Activated CD8-positive, alpha-beta T cell treated with anti-CD3 and anti-CD28 coated beads for 36 hours (primary cell): ENCODE data around the gene GRAMD2B. TPM values are rescaled to one million over a fixed set of nuclear protein-coding genes. Genes with fewer than 3 reads are reported as not detected.
"Not testable (repeated sequence)": the region's sequence is repeated elsewhere in the genome, so short reads cannot be mapped to it uniquely, and the experiment has no call there.

Source experiments
- ATAC-seq: fragments of 200-7000 bp; cut with Tn5 transposase; one replicate; pipeline ENCODE4 v1.10.0; 2021; ENCODE audit warnings: mild to moderate bottlenecking, moderate library complexity
- CTCF ChIA-PET: fragments of 350-600 bp; sonication (Branson Sonifier 250); formaldehyde crosslinking; loops from one replicate; lab custom pipeline; 2021; ENCODE audit warnings: antibody characterized with exemption; lab: Charles Lee
- POLR2A ChIA-PET: fragments of 350-600 bp; sonication (Branson Sonifier 250); formaldehyde crosslinking; loops from one replicate; lab custom pipeline; 2021; ENCODE audit warnings: antibody characterized with exemption; lab: Charles Lee
- DNase-seq: peaks from one replicate; pipeline ENCODE4 v3.0.0-alpha.2; 2020
- H3K27ac Mint-ChIP-seq: one replicate; pipeline ENCODE4 v1.8.0; 2021; ENCODE audit warnings: mild to moderate bottlenecking, mixed read lengths
- H3K27me3 Mint-ChIP-seq: one replicate; pipeline ENCODE4 v1.8.0; 2021; ENCODE audit warnings: mixed read lengths
- H3K36me3 Mint-ChIP-seq: one replicate; pipeline ENCODE4 v1.8.0; 2021; ENCODE audit warnings: low read depth, mixed read lengths
- H3K4me1 Mint-ChIP-seq: one replicate; pipeline ENCODE4 v1.8.0; 2021; ENCODE audit warnings: low read depth, mixed read lengths
- H3K4me3 Mint-ChIP-seq: one replicate; pipeline ENCODE4 v1.8.0; 2021; ENCODE audit warnings: mild to moderate bottlenecking, moderate library complexity, mixed read lengths
- H3K9me3 Mint-ChIP-seq: one replicate; pipeline ENCODE4 v1.8.0; 2021; ENCODE audit warnings: mixed read lengths
- CTCF ChIP-seq: fragments of 200-600 bp; IDR thresholded peaks from one replicate; pipeline ENCODE4 v1.8.0; 2022; ENCODE audit warnings: antibody characterized with exemption, mild to moderate bottlenecking
- intact Hi-C: fragments of 100-400 bp; cut with micrococcal nuclease; formaldehyde crosslinking; loops from one replicate; pipeline ENCODE4 v1.10.0; 2022
- total RNA-seq, 2 experiments: library from RNA; stranded (reverse); gene quantifications; one replicate each; pipeline ENCODE4 v1.2.3, GENCODE V29; 2021

GRAMD2B gene
- total RNA-seq, 2 experiments from 2014 or later, result 8.0 to 8.4 TPM

GRCh38 chr5:126390051-126390450 lies 33.2 kb upstream of the GRAMD2B start:
- no peak for TF ChIP-seq CTCF
- no peaks in the 10 kb centered on the region for H3K4me1 Mint-ChIP-seq
- intact Hi-C loops, result no loop called here
- H3K36me3 Mint-ChIP-seq, result no peaks in the 10 kb centered on the region
- H3K9me3 Mint-ChIP-seq, result no peaks in the 10 kb centered on the region
- no peaks in the 10 kb centered on the region for H3K27me3 Mint-ChIP-seq
- no peak for DNase-seq
- ATAC-seq, result no peak
- no peak overlapping the region for H3K27ac Mint-ChIP-seq
- H3K4me3 Mint-ChIP-seq, result no peak overlapping the region
- ChIA-PET POLR2A (no interaction called here), CTCF (no interaction called here)

GRCh38 chr5:126391386-126391785 lies 31.8 kb upstream of the GRAMD2B start:
- Mint-ChIP-seq H3K27ac (no peak overlapping the region), H3K4me3 (no peak overlapping the region), H3K9me3 (no peaks in the 10 kb centered on the region), H3K36me3 (no peaks in the 10 kb centered on the region), H3K27me3 (no peaks in the 10 kb centered on the region), H3K4me1 (no peaks in the 10 kb centered on the region)
- ChIA-PET CTCF (no interaction called here), POLR2A (no interaction called here)
- no peak for DNase-seq
- intact Hi-C loops, result no loop called here
- TF ChIP-seq CTCF, result no peak
- ATAC-seq, result no peak

GRCh38 chr5:126394211-126394788 lies 28.9 kb upstream of the GRAMD2B start:
- CTCF ChIA-PET, result no interaction called here
- H3K27ac Mint-ChIP-seq, result no peak overlapping the region
- DNase-seq (no peak), ATAC-seq (no peak)
- H3K36me3 Mint-ChIP-seq, result no peaks in the 10 kb centered on the region
- POLR2A ChIA-PET, result interaction anchor here (1.1 kb wide), 1 partner anchor 83 kb away, joined by 3 read pairs; no protein-coding TSS in a partner anchor
- intact Hi-C loops, result no loop called here
- H3K4me3 Mint-ChIP-seq, result no peak overlapping the region
- no peaks in the 10 kb centered on the region for H3K4me1 Mint-ChIP-seq
- H3K27me3 Mint-ChIP-seq, result no peaks in the 10 kb centered on the region
- no peak for TF ChIP-seq CTCF
- H3K9me3 Mint-ChIP-seq, result peaks cover 3% of the 10 kb centered on the region

GRCh38 chr5:126395198-126395597 lies 28.0 kb upstream of the GRAMD2B start:
- POLR2A ChIA-PET, result no interaction called here
- Mint-ChIP-seq H3K27me3 (no peaks in the 10 kb centered on the region), H3K27ac (no peak overlapping the region), H3K36me3 (peaks cover 2% of the 10 kb centered on the region), H3K9me3 (peaks cover 10% of the 10 kb centered on the region), H3K4me1 (no peaks in the 10 kb centered on the region), H3K4me3 (no peak overlapping the region)
- CTCF ChIA-PET, result no interaction called here
- intact Hi-C loops, result no loop called here
- DNase-seq, result no peak
- TF ChIP-seq CTCF, result no peak
- ATAC-seq, result no peak

- Mint-ChIP-seq H3K27me3 (no peaks in the 10 kb centered on the region), H3K36me3 (peaks cover 2% of the 10 kb centered on the region), H3K4me3 (no peak overlapping the region), H3K9me3 (peaks cover 13% of the 10 kb centered on the region), H3K4me1 (no peaks in the 10 kb centered on the region), H3K27ac (no peak overlapping the region)
- ATAC-seq (no peak), DNase-seq (no peak)
- ChIA-PET CTCF (no interaction called here), POLR2A (no interaction called here)
- intact Hi-C loops, result no loop called here
- no peak for TF ChIP-seq CTCF
Measured at GRCh38 chr5:126395605-126396004, 27.6 kb upstream of the GRAMD2B start.

- H3K4me3 Mint-ChIP-seq, ATAC-seq, DNase-seq, POLR2A ChIA-PET, H3K4me1 Mint-ChIP-seq, CTCF ChIA-PET, H3K27me3 Mint-ChIP-seq, H3K27ac Mint-ChIP-seq, H3K36me3 Mint-ChIP-seq, intact Hi-C loops: not testable (repeated sequence)
- H3K9me3 Mint-ChIP-seq, result peaks cover 19% of the 10 kb centered on the region
Measured at GRCh38 chr5:126396721-126397120, 26.5 kb upstream of the GRAMD2B start.
